ENCODE measurements around the gene RAD51B.

The RAD51B gene

DNA sequence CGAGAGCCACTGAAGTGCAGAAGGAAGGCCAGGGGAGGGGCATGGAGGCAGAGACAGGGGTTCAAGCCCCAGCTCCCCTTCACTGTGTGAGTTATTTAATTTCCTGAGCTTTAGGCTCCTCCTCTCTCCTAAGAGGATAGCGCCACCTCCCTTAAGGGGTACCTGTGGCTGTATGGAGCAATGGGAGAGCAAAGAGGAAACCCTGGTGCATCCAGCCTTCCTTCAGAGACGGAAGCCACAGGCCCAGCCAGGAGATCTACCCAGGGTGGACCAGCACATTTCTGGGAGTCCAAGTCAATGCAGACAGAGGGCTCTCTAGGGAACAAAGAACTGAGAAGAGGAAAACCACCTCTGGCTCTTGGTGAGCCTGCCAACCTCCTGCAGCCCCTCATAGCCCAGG lies 883.0 kb downstream of the RAD51B start:
- DNase-seq: no peak

DNA sequence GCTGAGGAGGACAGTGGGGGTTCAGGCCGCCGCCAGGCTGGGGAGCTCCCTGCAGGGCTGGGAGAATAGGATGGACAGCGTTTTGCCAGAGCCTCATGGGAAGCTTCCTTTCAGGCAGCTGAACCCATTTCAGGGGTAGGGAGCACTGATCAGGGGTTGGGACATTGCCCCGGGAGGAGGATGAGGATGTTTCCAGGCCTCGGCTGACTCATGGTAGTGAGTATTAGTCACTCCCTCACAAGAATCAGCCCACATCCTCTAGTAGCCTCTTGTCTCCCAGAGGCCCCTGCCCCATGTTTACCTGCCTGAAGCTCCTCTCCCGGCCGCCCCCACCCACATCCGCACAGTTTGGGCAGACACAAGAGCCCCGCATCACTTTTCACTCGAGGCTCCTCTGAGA lies 883.5 kb downstream of the RAD51B start:
- DNase-seq: no peak

GRCh38 chr14:68704736-68705720 lies 885.4 kb downstream of the RAD51B start:
- no peak for DNase-seq

- no peak for DNase-seq
Measured at GRCh38 chr14:68705741-68706283, 886.2 kb downstream of the RAD51B start.

- DNase-seq: no peak
Measured at GRCh38 chr14:68707482-68707881, 887.9 kb downstream of the RAD51B start.

DNA sequence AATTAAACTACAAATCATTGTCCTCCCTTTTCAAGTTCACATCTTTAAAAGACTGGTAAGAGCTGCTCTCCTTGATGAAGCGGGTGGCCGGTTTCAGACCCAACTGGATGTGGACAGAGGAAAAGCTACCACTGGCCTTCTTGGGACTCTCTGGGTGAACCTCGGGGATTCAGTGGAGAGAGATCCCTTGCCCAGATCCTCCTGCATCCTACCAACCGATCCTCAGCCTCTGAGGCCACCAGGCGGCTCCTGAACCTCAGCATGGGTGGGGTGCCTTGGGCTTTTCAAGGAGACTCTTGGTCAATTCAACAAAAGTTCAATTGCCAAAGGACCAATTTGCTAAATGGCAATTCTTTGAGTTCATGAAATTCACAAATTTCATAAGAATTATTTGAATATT lies 888.8 kb downstream of the RAD51B start:
- no peak for DNase-seq

DNA sequence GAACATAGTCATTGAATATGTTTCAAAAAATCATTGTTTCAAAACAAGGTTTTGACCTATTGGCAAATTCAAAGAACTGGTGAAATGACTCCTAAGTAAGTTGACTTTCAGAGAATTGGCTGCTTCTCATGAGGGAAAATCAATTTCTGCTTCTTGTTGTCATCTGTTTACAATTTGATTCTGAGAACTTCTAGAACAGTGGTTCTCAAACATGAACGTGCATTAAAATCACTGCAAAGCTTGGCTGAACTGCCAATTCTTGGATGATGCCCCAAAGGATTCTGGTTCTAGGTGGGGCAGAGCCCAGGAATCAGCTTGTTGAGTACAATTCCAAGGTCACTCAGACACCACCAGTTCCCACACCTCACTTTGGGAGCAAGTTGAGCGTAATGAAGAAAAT lies 889.4 kb downstream of the RAD51B start:
- no peak for DNase-seq

DNA sequence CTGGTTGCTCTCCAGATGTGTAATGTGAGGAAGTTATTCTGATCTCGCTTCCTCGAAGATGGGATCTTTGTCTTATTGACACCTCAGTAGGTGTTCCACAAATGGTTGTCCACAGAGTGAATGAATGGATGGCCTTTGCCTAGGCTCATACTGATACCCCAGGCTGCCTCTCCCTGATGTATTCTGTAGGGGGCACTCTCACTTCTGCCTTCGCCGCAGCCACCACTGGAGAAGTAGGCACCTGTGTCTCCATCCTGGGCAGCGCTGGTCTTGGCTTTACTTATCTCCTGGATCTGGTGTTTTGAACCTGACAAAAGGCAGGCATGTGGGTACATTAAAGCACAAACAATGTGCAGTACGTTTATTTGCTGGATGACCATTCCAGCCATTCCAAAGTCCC lies 891.2 kb downstream of the RAD51B start:
- DNase-seq: no peak

DNA sequence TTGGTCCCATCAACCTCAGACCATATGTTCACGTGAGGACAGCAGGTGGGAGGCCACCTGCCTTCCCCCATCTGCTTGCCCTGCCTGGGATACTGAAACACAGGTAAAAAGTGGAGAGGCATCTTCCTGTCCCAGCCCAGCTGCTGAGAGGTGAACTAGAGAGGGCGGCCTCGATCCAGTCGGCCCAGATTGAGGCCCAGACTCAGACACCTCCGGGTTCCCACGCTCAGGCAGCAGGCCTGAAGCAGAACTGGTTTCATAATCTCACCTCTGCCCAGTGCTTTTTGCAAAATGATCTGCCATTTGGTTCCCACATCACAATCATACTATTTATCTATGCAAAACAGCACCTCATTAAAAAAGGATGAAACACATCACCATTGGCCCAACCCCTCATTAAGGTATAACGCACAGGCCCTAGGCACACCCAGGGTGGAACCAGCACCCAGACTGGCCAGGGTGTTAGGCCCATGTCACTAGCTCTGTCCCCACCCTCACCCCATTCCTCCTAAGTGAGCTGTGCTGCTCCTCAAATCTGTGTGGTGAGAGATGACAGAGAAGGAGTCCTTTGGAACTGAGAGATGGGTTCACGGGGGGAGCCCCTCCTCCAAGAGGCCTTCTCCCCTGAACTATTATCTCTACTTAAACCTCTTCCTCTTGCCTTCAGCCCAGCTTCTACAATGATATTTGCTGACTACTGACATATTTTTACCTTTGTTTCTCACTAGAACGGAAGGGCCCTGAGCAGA lies 892.2 kb downstream of the RAD51B start:
- no peak for DNase-seq

GRCh38 chr14:68712703-68713370 lies 893.3 kb downstream of the RAD51B start:
- DNase-seq: no peak

- no peak for DNase-seq
Measured at GRCh38 chr14:68713782-68714181, 894.2 kb downstream of the RAD51B start.

DNA sequence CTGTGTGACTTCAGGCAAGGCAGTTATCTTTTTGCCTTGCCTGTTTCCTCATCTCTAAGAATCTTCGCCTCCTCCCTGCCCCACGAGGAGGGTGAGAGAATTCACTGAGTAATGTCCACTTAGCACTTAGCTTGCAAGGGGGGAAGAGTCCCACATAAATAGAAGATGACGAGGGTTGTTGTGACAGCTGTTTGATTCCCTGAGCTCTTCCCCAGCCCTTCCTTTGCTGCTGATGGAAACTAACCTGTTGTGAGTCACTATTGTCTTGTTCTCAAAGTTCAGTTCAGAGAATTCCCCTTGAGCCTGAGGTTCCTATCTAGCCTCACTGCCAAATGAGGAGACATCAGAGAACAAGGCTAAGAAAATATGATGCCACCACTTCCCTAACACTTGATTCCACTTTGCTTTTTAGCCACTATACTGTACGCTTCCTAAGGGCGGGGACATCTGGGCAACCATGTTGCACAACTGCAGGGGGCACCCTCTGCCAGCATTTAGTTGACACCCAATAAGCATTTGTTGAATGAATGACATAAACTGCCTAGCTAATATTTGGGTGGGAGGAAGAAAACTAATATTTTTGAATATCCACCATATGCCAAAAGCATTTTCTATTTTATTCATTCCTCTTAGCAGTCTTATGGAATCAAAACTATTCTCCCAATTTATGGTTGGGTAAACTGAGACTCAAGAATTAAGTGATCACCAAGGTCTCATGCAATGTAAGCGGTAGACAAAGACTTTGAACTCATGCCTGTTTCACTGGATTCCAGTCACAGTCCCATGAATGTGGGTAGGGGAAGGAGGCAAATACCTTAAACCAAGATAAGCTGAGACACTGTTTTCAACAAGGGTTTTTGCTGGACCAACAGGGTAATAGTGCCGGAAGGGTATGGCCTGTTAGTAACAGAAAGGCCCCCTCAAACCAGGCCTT lies 895.7 kb downstream of the RAD51B start:
- no peak for DNase-seq

DNA sequence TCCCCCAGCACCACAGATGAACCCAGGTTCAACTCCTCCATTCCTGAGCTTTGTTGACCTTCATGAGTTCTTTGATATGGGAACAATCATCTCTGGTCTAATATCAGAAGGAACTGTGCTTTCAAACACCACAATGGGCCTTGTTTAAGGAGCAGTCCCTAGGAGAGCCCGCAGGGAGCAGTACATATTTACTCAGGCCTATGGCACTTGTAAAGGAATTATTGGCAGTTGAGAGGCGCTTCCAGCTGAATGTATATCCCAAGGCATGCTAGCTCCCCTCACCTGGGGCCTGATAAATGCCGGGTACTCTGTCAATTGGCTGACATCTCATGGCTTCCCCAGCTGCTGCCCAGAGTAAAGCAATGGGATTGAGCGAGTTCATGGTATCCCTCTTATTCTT lies 897.1 kb downstream of the RAD51B start:
- no peak for DNase-seq

DNA sequence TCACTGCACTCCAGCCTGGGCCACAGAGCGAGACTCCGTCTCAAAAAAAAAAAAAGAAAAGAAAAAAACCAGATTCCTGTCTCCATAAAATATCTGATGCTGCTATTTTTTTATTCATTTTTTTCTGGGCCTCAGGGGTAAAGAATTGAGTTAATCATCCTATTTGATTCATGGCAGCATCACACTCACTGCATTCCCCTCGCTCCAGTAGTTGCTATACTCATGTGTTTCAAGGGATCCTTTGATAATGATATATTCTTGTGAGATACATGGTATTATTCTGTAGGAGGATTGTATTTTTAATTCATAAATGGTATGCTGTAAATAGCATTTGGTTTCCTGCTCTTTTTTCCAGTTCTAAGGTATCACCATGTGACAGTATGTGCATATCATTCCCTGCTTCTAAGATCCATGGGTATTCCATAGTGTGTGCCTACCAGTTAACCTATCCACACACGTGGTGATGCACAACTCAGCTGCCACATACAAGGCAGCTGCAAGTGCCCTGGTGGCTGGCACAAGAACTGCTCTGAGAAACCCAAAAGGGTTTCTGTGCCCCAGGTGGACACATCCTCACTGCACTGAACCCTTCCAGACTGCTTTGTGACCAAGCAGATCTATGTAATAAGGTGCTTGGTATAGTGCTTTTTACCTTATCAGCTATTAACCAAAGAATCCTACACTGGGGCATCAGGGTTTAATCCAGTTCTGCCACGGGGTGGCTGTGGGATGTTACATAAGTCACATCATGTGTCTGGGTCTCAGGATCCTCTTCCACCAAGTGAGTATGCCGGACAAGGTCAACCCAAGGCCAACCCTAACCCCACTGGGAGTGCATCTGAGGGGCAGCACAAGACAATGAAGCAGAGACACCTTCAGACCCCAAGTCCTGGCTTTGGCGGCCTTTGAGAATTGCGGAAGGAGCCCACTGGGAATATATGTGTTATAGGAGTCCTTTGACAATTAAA lies 898.7 kb downstream of the RAD51B start:
- no peak for DNase-seq

- no peak for DNase-seq
Measured at GRCh38 chr14:68719634-68720384, 900.2 kb downstream of the RAD51B start.

DNA sequence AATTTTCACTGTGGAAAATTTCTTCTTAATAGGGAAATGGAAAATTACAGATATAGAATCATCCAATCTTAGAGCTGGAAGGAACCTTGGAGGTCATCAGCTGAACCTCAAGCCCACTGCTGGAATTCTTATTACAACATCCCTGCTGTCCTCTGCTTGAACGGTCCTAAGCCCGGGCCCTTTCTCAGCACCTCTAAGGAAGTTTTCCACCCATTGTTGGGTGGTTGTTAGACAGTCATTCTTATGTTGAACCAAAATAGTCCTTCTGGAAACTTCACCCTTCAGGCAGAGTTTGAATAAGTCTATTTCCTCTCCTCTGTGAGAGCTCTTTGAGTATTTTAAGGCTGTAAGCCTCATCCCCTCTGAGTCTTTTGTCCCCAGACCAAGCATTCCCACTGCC lies 902.6 kb downstream of the RAD51B start:
- no peak for DNase-seq

DNA sequence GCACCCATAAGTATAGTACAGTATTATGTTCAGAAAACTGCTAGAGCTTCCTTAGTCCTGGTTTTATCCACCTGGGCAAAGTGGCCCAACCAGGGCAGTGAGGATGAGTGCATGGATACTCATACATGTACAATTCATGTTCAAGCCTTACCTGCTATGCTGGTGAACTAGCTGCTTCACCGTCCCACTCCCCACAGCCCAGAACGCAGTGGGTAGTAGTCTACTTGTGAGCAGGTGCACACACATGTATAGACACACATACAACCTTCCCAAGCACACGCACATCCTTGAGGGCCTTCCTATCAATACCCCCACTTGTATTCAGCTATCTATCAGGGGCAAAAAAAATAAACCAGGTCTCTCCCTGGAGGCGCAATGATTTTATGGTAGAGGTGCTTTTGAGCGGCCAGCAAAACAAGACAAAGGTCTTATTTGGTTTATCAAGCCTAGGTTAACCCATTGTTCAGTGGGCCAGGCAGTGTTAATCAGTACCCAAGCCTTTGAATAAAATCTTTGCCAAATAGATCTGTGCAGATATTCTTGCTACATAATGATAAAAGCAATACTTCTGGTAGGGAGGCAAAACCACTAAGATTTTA lies 903.5 kb downstream of the RAD51B start:
- DNase-seq: no peak

GRCh38 chr14:68723808-68724268 lies 904.3 kb downstream of the RAD51B start:
- no peak for DNase-seq

DNA sequence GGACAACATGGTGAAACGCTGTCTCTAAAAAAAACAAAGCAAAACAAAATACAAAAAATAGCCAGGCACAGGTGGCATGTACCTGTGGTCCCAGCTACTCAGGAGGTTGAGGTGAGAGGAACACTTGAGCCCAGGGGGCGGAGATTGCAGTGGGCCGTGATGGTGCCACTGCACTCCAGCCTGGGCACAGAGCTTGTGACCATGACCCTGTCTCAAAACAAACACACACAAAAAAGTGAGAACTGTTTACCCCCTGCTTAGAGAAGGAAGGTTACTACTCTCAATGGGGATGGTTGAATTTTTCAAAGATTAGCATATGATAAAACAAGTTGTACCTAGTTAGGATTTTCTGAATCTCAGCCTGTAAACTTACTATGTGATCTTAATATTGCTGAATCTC lies 905.3 kb downstream of the RAD51B start:
- no peak for DNase-seq
